PC-3 (cell line): ENCODE measurements around the gene ZDHHC8. TPM values are rescaled to one million over a fixed set of nuclear protein-coding genes. Genes with fewer than 3 reads are reported as not detected.
A peak's percentile ranks its signal among the peaks of the same experiment; 100 is the strongest.

ENCODE experiments used
- ATAC-seq: fragments of 200-7000 bp; cut with Tn5 transposase; 2 replicates; pipeline ENCODE4 v1.9.1; 2020; ENCODE audit warnings: mild to moderate bottlenecking, moderate library complexity
- BruUV-seq: library from RNA; stranded (reverse); fragments of 400-500 nt; replicated peaks from 2 replicates; lab custom pipeline; 2021; lab: Mats Ljungman, UMichigan
- CTCF ChIA-PET: fragments of 300-600 bp; sonication (Branson Sonifier 250); formaldehyde crosslinking; loops from one replicate; lab custom pipeline; 2022; ENCODE audit warnings: antibody characterized with exemption; lab: Charles Lee
- POLR2A ChIA-PET: fragments of 300-600 bp; sonication (Branson Sonifier 250); formaldehyde crosslinking; loops from one replicate; lab custom pipeline; 2022; ENCODE audit warnings: antibody characterized with exemption; ENCODE audit not compliant: unreplicated experiment; lab: Charles Lee
- DNase-seq: peaks from one replicate; pipeline ENCODE4 v3.0.0-alpha.2; 2015
- H2AFZ ChIP-seq: fragments of 300-600 bp; sonication (generic); 2 replicates; pipeline ENCODE4 v1.6.0; 2016; ENCODE audit warnings: antibody characterized with exemption, low read length
- H3F3A ChIP-seq: fragments of 300-600 bp; sonication (generic); one replicate; pipeline ENCODE4 v1.6.0; 2017; ENCODE audit warnings: antibody characterized with exemption, low read length, control low read depth, mild to moderate bottlenecking; ENCODE audit not compliant: unreplicated experiment
- H3K27ac ChIP-seq: fragments of 300-600 bp; sonication (generic); 2 replicates; pipeline ENCODE4 v1.5.1; 2016; ENCODE audit warnings: mild to moderate bottlenecking, low read length
- H3K27me3 ChIP-seq: fragments of 300-600 bp; sonication (generic); 2 replicates; pipeline ENCODE4 v1.6.1; 2016; ENCODE audit warnings: low read length, mixed read lengths
- H3K36me3 ChIP-seq: fragments of 300-600 bp; sonication (generic); 2 replicates; pipeline ENCODE4 v1.6.1; 2016; ENCODE audit warnings: low read depth, mixed run types, low read length, mixed read lengths
- H3K4me1 ChIP-seq: fragments of 300-600 bp; sonication (generic); 2 replicates; pipeline ENCODE4 v1.5.1; 2016; ENCODE audit warnings: low read length; ENCODE audit not compliant: insufficient read depth
- H3K4me2 ChIP-seq: fragments of 300-600 bp; sonication (generic); 2 replicates; pipeline ENCODE4 v1.6.0; 2016; ENCODE audit warnings: low read length
- H3K4me3 ChIP-seq: fragments of 300-600 bp; sonication (generic); 2 replicates; pipeline ENCODE4 v1.5.1; 2016; ENCODE audit warnings: mild to moderate bottlenecking, low read length, mixed read lengths
- H3K79me2 ChIP-seq: fragments of 300-600 bp; sonication (generic); 2 replicates; pipeline ENCODE4 v1.6.1; 2017; ENCODE audit warnings: low read length, mixed read lengths
- H3K9ac ChIP-seq: fragments of 300-600 bp; sonication (generic); 2 replicates; pipeline ENCODE4 v1.6.0; 2016; ENCODE audit warnings: mild to moderate bottlenecking, low read length
- H3K9me2 ChIP-seq: fragments of 300-600 bp; sonication (generic); replicated peaks from 2 replicates; pipeline ENCODE4 v1.6.1; 2016; ENCODE audit warnings: mixed run types, low read length, mixed read lengths
- H3K9me3 ChIP-seq: fragments of 300-600 bp; sonication (generic); 2 replicates; pipeline ENCODE4 v1.6.1; 2016; ENCODE audit warnings: low read length, mixed read lengths
- H4K20me1 ChIP-seq: fragments of 300-600 bp; sonication (generic); 2 replicates; pipeline ENCODE4 v1.6.1; 2016; ENCODE audit warnings: low read length, mixed read lengths
- EZH2 ChIP-seq: fragments of 300-600 bp; sonication (generic); IDR thresholded peaks from one replicate; pipeline ENCODE4 v1.6.1; 2017; ENCODE audit warnings: antibody characterized with exemption, mild to moderate bottlenecking, low read length; ENCODE audit not compliant: unreplicated experiment
- EZH2phosphoT487 ChIP-seq: fragments of 300-600 bp; sonication (generic); IDR thresholded peaks from 2 replicates; pipeline ENCODE4 v1.6.1; 2018; ENCODE audit warnings: mild to moderate bottlenecking, antibody characterized with exemption, low read length, borderline replicate concordance
- intact Hi-C: fragments of 100-400 bp; cut with micrococcal nuclease; formaldehyde crosslinking; loops from 2 replicates; pipeline ENCODE4 v1.9.0; 2023
- total RNA-seq: library from RNA; depleted of rRNA; stranded (reverse); fragments of >200 nt; gene quantifications from 2 replicates; pipeline ENCODE4 v1.2.3, GENCODE V29; 2014
- TF ChIP-seq, protein P1 (sequence below): fragments of 300-600 bp; sonication (generic); conservative IDR thresholded peaks from 2 replicates; pipeline ENCODE4 v1.5.1; 2017; ENCODE audit warnings: antibody characterized with exemption, low read depth, mild to moderate bottlenecking, low read length

The ZDHHC8 gene
- total RNA-seq, 1 experiment from 2014 or later: 24.6 TPM

DNA sequence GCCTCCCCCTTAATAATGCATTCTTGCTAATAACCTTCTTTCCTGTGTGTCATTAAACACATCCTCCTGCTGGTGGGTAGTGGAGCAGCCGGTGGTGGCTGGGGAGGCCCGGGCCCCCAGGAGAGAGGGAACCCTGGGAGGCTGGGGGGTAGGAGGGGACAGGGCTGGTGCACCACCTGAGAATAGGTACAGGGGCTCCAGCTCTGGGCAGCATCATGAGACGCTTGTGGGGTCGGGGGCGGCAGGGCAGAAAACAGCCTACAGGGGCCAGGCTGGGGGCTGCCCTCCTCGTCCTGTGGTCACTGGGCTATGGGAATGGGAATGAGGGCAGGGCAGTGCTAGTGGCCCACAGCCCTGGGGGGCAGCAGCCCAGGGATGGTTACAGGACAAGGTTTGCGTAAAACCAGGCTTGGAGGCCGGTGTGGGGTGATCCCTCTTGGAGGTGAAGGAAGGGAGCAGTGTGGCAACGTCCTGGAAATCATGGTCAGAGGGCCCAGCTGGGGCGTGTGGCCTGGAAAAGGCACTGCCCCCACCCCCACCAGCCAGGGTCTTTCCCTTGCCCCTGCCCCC lies 37.7 kb downstream of the ZDHHC8 start:
- no TSS peak for BruUV-seq
- no peaks in the 10 kb centered on the region for H3K9me2 ChIP-seq
- no peaks in the 10 kb centered on the region for H3K27me3 ChIP-seq
- no peaks in the 10 kb centered on the region for H3F3A ChIP-seq
- no peak overlapping the region for H3K9ac ChIP-seq
- no peaks in the 10 kb centered on the region for H3K9me3 ChIP-seq
- H3K36me3 ChIP-seq: no peaks in the 10 kb centered on the region
- ChIA-PET CTCF (no interaction called here), POLR2A (no interaction called here)
- ATAC-seq: no peak
- H3K27ac ChIP-seq: no peak overlapping the region
- H4K20me1 ChIP-seq: no peaks in the 10 kb centered on the region
- no peak overlapping the region for H3K4me3 ChIP-seq
- no peaks in the 10 kb centered on the region for H3K4me1 ChIP-seq
- H2AFZ ChIP-seq: no peak overlapping the region
- DNase-seq: peak; percentile 14
- H3K4me2 ChIP-seq: no peak overlapping the region
- no peaks in the 10 kb centered on the region for H3K79me2 ChIP-seq
- intact Hi-C loops: no loop called here
- TF ChIP-seq, protein P1, sequence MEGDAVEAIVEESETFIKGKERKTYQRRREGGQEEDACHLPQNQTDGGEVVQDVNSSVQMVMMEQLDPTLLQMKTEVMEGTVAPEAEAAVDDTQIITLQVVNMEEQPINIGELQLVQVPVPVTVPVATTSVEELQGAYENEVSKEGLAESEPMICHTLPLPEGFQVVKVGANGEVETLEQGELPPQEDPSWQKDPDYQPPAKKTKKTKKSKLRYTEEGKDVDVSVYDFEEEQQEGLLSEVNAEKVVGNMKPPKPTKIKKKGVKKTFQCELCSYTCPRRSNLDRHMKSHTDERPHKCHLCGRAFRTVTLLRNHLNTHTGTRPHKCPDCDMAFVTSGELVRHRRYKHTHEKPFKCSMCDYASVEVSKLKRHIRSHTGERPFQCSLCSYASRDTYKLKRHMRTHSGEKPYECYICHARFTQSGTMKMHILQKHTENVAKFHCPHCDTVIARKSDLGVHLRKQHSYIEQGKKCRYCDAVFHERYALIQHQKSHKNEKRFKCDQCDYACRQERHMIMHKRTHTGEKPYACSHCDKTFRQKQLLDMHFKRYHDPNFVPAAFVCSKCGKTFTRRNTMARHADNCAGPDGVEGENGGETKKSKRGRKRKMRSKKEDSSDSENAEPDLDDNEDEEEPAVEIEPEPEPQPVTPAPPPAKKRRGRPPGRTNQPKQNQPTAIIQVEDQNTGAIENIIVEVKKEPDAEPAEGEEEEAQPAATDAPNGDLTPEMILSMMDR: no peak
- TF ChIP-seq EZH2phosphoT487 (no peak), EZH2 (no peak)

DNA sequence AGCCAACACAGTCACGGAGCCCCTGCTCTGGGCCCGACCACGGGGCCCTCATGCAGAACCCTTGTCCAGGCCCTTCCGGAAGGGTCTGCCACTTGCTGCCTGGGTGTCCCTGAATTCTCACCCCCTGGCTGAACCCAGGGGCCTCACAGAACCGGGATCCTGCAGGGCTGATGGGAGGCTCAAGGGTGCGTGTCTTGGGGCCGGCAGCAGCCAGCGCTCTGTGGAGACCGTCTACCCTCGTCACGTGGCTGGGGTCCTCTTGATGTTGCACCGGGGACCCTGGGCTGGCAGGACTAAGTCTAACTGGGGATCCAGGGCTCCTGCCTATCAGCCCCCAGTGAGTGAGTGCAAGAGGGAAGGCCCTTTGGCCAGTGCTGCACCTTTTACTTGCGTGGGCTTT lies 38.6 kb downstream of the ZDHHC8 start:
- no peak overlapping the region for H3K4me2 ChIP-seq
- POLR2A ChIA-PET: no interaction called here
- H3F3A ChIP-seq: no peaks in the 10 kb centered on the region
- H3K9ac ChIP-seq: no peak overlapping the region
- H3K4me1 ChIP-seq: no peaks in the 10 kb centered on the region
- no peaks in the 10 kb centered on the region for H3K9me3 ChIP-seq
- CTCF ChIA-PET: no interaction called here
- H2AFZ ChIP-seq: no peak overlapping the region
- H3K27ac ChIP-seq: no peak overlapping the region
- no peaks in the 10 kb centered on the region for H3K79me2 ChIP-seq
- TF ChIP-seq, protein P1: no peak
- TF ChIP-seq EZH2phosphoT487: no peak
- TF ChIP-seq EZH2: no peak
- DNase-seq: no peak
- no peaks in the 10 kb centered on the region for H4K20me1 ChIP-seq
- H3K36me3 ChIP-seq: no peaks in the 10 kb centered on the region
- no TSS peak for BruUV-seq
- H3K27me3 ChIP-seq: no peaks in the 10 kb centered on the region
- ATAC-seq: no peak
- H3K9me2 ChIP-seq: no peaks in the 10 kb centered on the region
- intact Hi-C loops: no loop called here
- no peak overlapping the region for H3K4me3 ChIP-seq

DNA sequence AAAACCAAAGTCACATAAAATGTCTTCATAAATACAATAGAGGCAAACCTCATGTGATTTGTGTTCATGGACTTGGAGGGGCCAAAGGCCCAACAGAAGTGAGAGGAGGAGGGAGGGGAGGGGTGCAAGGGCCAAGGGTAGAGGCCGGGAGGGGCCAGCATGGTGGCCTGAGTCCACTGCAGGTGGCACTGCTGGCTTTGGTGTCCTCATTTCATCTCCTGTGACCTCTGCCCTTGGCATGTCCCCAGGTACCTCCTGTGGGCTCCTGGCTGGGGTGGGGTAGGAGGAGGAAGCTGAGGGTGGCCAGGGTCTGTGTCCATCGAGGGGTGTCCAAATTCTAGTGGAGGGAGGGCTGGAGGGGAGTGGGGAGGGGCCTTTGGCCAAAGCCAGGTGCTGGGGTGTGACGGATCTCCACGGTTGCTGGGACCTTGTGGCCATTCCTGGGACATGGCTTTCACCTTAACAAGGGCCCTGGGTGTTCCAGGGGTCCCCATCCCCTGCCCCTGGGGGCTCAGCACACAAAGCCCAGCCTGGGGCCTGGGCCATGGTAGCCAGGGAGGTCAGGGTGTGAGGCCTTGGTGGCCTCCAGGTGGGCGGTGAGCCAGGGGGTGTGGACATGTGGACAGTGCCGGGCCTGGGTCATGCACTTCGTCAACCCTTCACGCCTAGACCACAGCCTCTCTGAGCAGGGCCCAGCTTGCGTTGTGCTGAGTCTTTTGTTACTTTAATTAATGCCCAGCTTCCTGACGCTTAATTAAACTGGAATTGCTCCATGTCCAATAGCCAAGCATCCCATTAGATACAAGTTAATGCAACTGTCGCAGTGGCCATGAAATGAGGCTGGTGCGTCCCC lies 39.9 kb downstream of the ZDHHC8 start:
- no TSS peak for BruUV-seq
- no peak for DNase-seq
- Histone ChIP-seq H3K9me3 (no peaks in the 10 kb centered on the region), H3K27ac (no peak overlapping the region), H3K36me3 (no peaks in the 10 kb centered on the region), H3K27me3 (no peaks in the 10 kb centered on the region), H3K4me2 (no peak overlapping the region), H2AFZ (no peak overlapping the region), H3F3A (no peaks in the 10 kb centered on the region), H3K4me1 (no peaks in the 10 kb centered on the region), H3K9me2 (no peaks in the 10 kb centered on the region), H3K79me2 (no peaks in the 10 kb centered on the region), H4K20me1 (no peaks in the 10 kb centered on the region), H3K4me3 (no peak overlapping the region), H3K9ac (no peak overlapping the region)
- ChIA-PET CTCF (no interaction called here), POLR2A (no interaction called here)
- ATAC-seq: no peak
- intact Hi-C loops: no loop called here
- TF ChIP-seq EZH2 (no peak), EZH2phosphoT487 (no peak)
- TF ChIP-seq, protein P1: no peak
